Hepatocyte (in vitro differentiated cells): ENCODE measurements around the gene FAM111A. TPM values are rescaled to one million over a fixed set of nuclear protein-coding genes. Genes with fewer than 3 reads are reported as not detected.
A peak's percentile ranks its signal among the peaks of the same experiment; 100 is the strongest.

Source experiments
- DNase-seq: peaks from one replicate; pipeline ENCODE4 v3.0.0-alpha.2; 2016; ENCODE audit warnings: low spot score
- H2AFZ ChIP-seq: fragments of 200-600 bp; sonication (generic); 2 replicates; pipeline ENCODE4 v1.6.0; 2016; ENCODE audit warnings: antibody characterized with exemption, mild to moderate bottlenecking
- H3K27ac ChIP-seq: fragments of 200-600 bp; sonication (generic); 2 replicates; pipeline ENCODE4 v1.5.1; 2016; ENCODE audit warnings: mild to moderate bottlenecking
- H3K27me3 ChIP-seq: fragments of 200-600 bp; sonication (generic); 2 replicates; pipeline ENCODE4 v1.6.1; 2016
- H3K36me3 ChIP-seq: fragments of 200-600 bp; sonication (generic); replicated peaks from 2 replicates; pipeline ENCODE4 v1.5.1; 2016; ENCODE audit warnings: low read depth; ENCODE audit not compliant: insufficient read depth
- H3K4me1 ChIP-seq: fragments of 200-600 bp; sonication (generic); 2 replicates; pipeline ENCODE4 v1.5.1; 2016; ENCODE audit warnings: mild to moderate bottlenecking, moderate library complexity; ENCODE audit not compliant: insufficient read depth
- H3K4me2 ChIP-seq: fragments of 200-600 bp; sonication (generic); 2 replicates; pipeline ENCODE4 v1.6.0; 2016
- H3K4me3 ChIP-seq: fragments of 200-600 bp; sonication (generic); 2 replicates; pipeline ENCODE4 v1.5.1; 2016; ENCODE audit warnings: mild to moderate bottlenecking
- H3K79me2 ChIP-seq: fragments of 200-600 bp; sonication (generic); 2 replicates; pipeline ENCODE4 v1.6.0; 2017; ENCODE audit warnings: mild to moderate bottlenecking
- H3K9me2 ChIP-seq: fragments of 200-600 bp; sonication (generic); replicated peaks from 2 replicates; pipeline ENCODE4 v1.6.0; 2017; ENCODE audit warnings: mild to moderate bottlenecking; ENCODE audit not compliant: insufficient read depth
- H3K9me3 ChIP-seq: fragments of 200-600 bp; sonication (generic); 2 replicates; pipeline ENCODE4 v1.5.1; 2016; ENCODE audit warnings: low read depth, mild to moderate bottlenecking
- H4K20me1 ChIP-seq: fragments of 200-600 bp; sonication (generic); 2 replicates; pipeline ENCODE4 v1.6.0; 2016; ENCODE audit warnings: mild to moderate bottlenecking; ENCODE audit not compliant: insufficient read depth, poor library complexity, severe bottlenecking
- CTCF ChIP-seq: fragments of 200-600 bp; sonication (generic); IDR thresholded peaks from 2 replicates; pipeline ENCODE4 v1.5.1; 2016; ENCODE audit warnings: antibody characterized with exemption, mild to moderate bottlenecking; ENCODE audit not compliant: poor library complexity
- EZH2 ChIP-seq: fragments of 200-600 bp; sonication (generic); IDR thresholded peaks from 2 replicates; pipeline ENCODE4 v1.6.1; 2016; ENCODE audit warnings: antibody characterized with exemption, mild to moderate bottlenecking, borderline replicate concordance
- EZH2phosphoT487 ChIP-seq: fragments of 200-600 bp; sonication (generic); IDR thresholded peaks from one replicate; pipeline ENCODE4 v1.6.1; 2018; ENCODE audit warnings: antibody characterized with exemption, mild to moderate bottlenecking, low read depth, moderate library complexity; ENCODE audit not compliant: unreplicated experiment, severe bottlenecking
- WGBS: methylation state at CpG from one replicate; pipeline ENCODE4 v1.1.6; 2016; ENCODE audit warnings: low lambda C conversion rate; ENCODE audit errors: missing lambda C conversion rate; 5-methylcytosine and 5-hydroxymethylcytosine counted together
- polyA plus RNA-seq: library from polyadenylated mRNA; unstranded; fragments of >200 nt; fragmentation: Nextera tagmentation; extraction: Ambion mirVana; gene quantifications from 2 replicates; pipeline ENCODE4 v1.2.1, GENCODE V29; 2016
- total RNA-seq: library from RNA; depleted of rRNA; stranded (reverse); fragments of >200 nt; gene quantifications from 2 replicates; pipeline ENCODE4 v1.2.3, GENCODE V29; 2014

FAM111A gene
- total and polyA plus RNA-seq, 2 experiments from 2014 or later: 20.0 to 43.2 TPM

GRCh38 chr11:59144579-59145345 lies 2.1 kb downstream of the FAM111A start:
- Histone ChIP-seq H3K79me2 (peaks cover 29% of the 10 kb centered on the region), H4K20me1 (no peaks in the 10 kb centered on the region)

GRCh38 chr11:59145534-59145933 lies 2.9 kb downstream of the FAM111A start:
- Histone ChIP-seq H3K27ac (peak overlapping the region; percentile 97), H3K9me3 (no peaks in the 10 kb centered on the region), H3K4me3 (no peak overlapping the region), H3K4me1 (peaks cover 37% of the 10 kb centered on the region), H2AFZ (no peak overlapping the region), H3K9me2 (no peaks in the 10 kb centered on the region), H3K27me3 (no peaks in the 10 kb centered on the region), H3K36me3 (no peaks in the 10 kb centered on the region), H3K4me2 (peak overlapping the region; percentile 96), H4K20me1 (no peaks in the 10 kb centered on the region), H3K79me2 (peaks cover 32% of the 10 kb centered on the region)
- 54% methylated on average over 4 of the region's 4 CpGs for WGBS
- TF ChIP-seq EZH2phosphoT487 (no peak), CTCF (no peak), EZH2 (no peak)
- DNase-seq: no peak

More at GRCh38 chr11:59144579-59145345, 2.1 kb downstream of the FAM111A start:
- TF ChIP-seq EZH2 (no peak), CTCF (peak; percentile 21)
- DNase-seq: peak; percentile 90
- no peaks in the 10 kb centered on the region for H3K9me3 ChIP-seq
- H3K4me2 ChIP-seq: peak overlapping the region; percentile 96
- no peaks in the 10 kb centered on the region for H3K36me3 ChIP-seq
- peak overlapping the region; percentile 71 for H3K4me3 ChIP-seq
- H3K9me2 ChIP-seq: no peaks in the 10 kb centered on the region
- H3K4me1 ChIP-seq: peaks cover 37% of the 10 kb centered on the region
- 3% methylated on average over 39 of the region's 39 CpGs for WGBS
- H3K27ac ChIP-seq: peak overlapping the region; percentile 97
- peak overlapping the region; percentile 64 for H2AFZ ChIP-seq
- no peaks in the 10 kb centered on the region for H3K27me3 ChIP-seq

GRCh38 chr11:59151761-59152160 lies 9.1 kb downstream of the FAM111A start:
- Histone ChIP-seq H3K4me2 (no peak overlapping the region), H3K4me3 (no peak overlapping the region), H3K36me3 (no peaks in the 10 kb centered on the region), H3K9me3 (no peaks in the 10 kb centered on the region), H3K9me2 (no peaks in the 10 kb centered on the region), H2AFZ (no peak overlapping the region), H3K27me3 (no peaks in the 10 kb centered on the region), H3K27ac (no peak overlapping the region), H3K4me1 (peaks cover 10% of the 10 kb centered on the region), H3K79me2 (peaks cover 19% of the 10 kb centered on the region), H4K20me1 (no peaks in the 10 kb centered on the region)
- TF ChIP-seq CTCF (no peak), EZH2 (no peak), EZH2phosphoT487 (no peak)
- DNase-seq: no peak
- WGBS: 93% methylated on average over 1 of the region's 1 CpG
